H9 (cell line): Measurements from ENCODE around the gene EDIL3. TPM values are rescaled to one million over a fixed set of nuclear protein-coding genes. Genes with fewer than 3 reads are reported as not detected.

Experiments
- DNase-seq: peaks from one replicate; pipeline ENCODE4 v3.0.0-alpha.2; 2017
- H2AFZ ChIP-seq: one replicate; pipeline ENCODE4 v1.6.1; 2013; ENCODE audit warnings: mild to moderate bottlenecking, low read length, control low read depth, moderate library complexity
- H2AK5ac ChIP-seq: 2 replicates; pipeline ENCODE4 v1.6.1; 2013; ENCODE audit warnings: low read length, control low read depth, mixed read lengths; ENCODE audit not compliant: insufficient read length
- H2BK120ac ChIP-seq: one replicate; pipeline ENCODE4 v1.6.1; 2013; ENCODE audit warnings: low read depth, mild to moderate bottlenecking, low read length, control low read depth, inconsistent platforms; ENCODE audit not compliant: poor library complexity, severe bottlenecking
- H2BK12ac ChIP-seq: 2 replicates; pipeline ENCODE4 v1.6.1; 2013; ENCODE audit warnings: low read length, control low read depth, mixed read lengths, low read depth; ENCODE audit not compliant: insufficient read length
- H2BK15ac ChIP-seq: 2 replicates; pipeline ENCODE4 v1.6.1; 2013; ENCODE audit warnings: low read depth, low read length, control low read depth
- H2BK20ac ChIP-seq: one replicate; pipeline ENCODE4 v1.6.1; 2013; ENCODE audit warnings: low read depth, mild to moderate bottlenecking, low read length, control low read depth, inconsistent platforms; ENCODE audit not compliant: poor library complexity, severe bottlenecking
- H2BK5ac ChIP-seq: 2 replicates; pipeline ENCODE4 v1.6.1; 2013; ENCODE audit warnings: low read length, control low read depth, mixed read lengths; ENCODE audit not compliant: insufficient read length
- H3K14ac ChIP-seq: 2 replicates; pipeline ENCODE4 v1.6.1; 2013; ENCODE audit warnings: low read length, control low read depth; ENCODE audit not compliant: insufficient read depth
- H3K18ac ChIP-seq: 2 replicates; pipeline ENCODE4 v1.6.1; 2013; ENCODE audit warnings: low read depth, mild to moderate bottlenecking, mixed read lengths, low read length, control low read depth; ENCODE audit not compliant: insufficient read length
- H3K23ac ChIP-seq: 2 replicates; pipeline ENCODE4 v1.6.1; 2013; ENCODE audit warnings: low read length, control low read depth, mixed read lengths, low read depth; ENCODE audit not compliant: insufficient read length
- H3K23me2 ChIP-seq: 2 replicates; pipeline ENCODE4 v1.6.1; 2013; ENCODE audit warnings: low read depth, mild to moderate bottlenecking, mixed read lengths, low read length, control low read depth; ENCODE audit not compliant: insufficient read length, poor library complexity, severe bottlenecking
- H3K27ac ChIP-seq: 2 replicates; pipeline ENCODE4 v1.5.1; 2013; ENCODE audit warnings: low read length, control low read depth, mixed read lengths, low read depth; ENCODE audit not compliant: insufficient read length
- H3K27me3 ChIP-seq: 2 replicates; pipeline ENCODE4 v1.6.1; 2013; ENCODE audit warnings: low read length, control low read depth, inconsistent platforms; ENCODE audit not compliant: insufficient read depth
- H3K4ac ChIP-seq: 2 replicates; pipeline ENCODE4 v1.6.1; 2013; ENCODE audit warnings: low read depth, mild to moderate bottlenecking, control low read depth, inconsistent platforms, low read length, moderate library complexity
- H3K4me1 ChIP-seq: 2 replicates; pipeline ENCODE4 v1.6.1; 2013; ENCODE audit warnings: low read length, control low read depth, inconsistent platforms; ENCODE audit not compliant: insufficient read depth
- H3K4me2 ChIP-seq: 2 replicates; pipeline ENCODE4 v1.6.1; 2013; ENCODE audit warnings: low read length, control low read depth, mixed read lengths; ENCODE audit not compliant: insufficient read length, insufficient read depth
- H3K56ac ChIP-seq: 2 replicates; pipeline ENCODE4 v1.6.1; 2013; ENCODE audit warnings: low read depth, mild to moderate bottlenecking, mixed read lengths, low read length, control low read depth; ENCODE audit not compliant: insufficient read length
- H3K79me1 ChIP-seq: 2 replicates; pipeline ENCODE4 v1.6.1; 2013; ENCODE audit warnings: low read depth, mild to moderate bottlenecking, moderate library complexity, low read length, control low read depth, inconsistent platforms; ENCODE audit not compliant: insufficient read depth, poor library complexity, severe bottlenecking
- H3K79me2 ChIP-seq: 2 replicates; pipeline ENCODE4 v1.6.1; 2013; ENCODE audit warnings: low read length, control low read depth, inconsistent platforms; ENCODE audit not compliant: insufficient read depth
- H3K9ac ChIP-seq: 2 replicates; pipeline ENCODE4 v1.6.1; 2013; ENCODE audit warnings: low read length, control low read depth, mixed read lengths; ENCODE audit not compliant: insufficient read length; ENCODE audit errors: extremely low read depth
- H3K9me3 ChIP-seq: one replicate; pipeline ENCODE4 v1.6.1; 2013; ENCODE audit warnings: low read depth, low read length, inconsistent platforms; ENCODE audit not compliant: control insufficient read depth
- H3T11ph ChIP-seq: one replicate; pipeline ENCODE4 v1.6.1; 2013; ENCODE audit warnings: mild to moderate bottlenecking, low read length, control low read depth, inconsistent platforms
- H4K20me1 ChIP-seq: one replicate; pipeline ENCODE4 v1.6.1; 2013; ENCODE audit not compliant: control insufficient read depth, insufficient read length, insufficient read depth
- H4K5ac ChIP-seq: 2 replicates; pipeline ENCODE4 v1.6.1; 2013; ENCODE audit warnings: low read depth, mild to moderate bottlenecking, mixed read lengths, low read length, control low read depth; ENCODE audit not compliant: insufficient read length
- H4K8ac ChIP-seq: replicated peaks from 2 replicates; pipeline ENCODE4 v1.6.1; 2013; ENCODE audit warnings: low read length, control low read depth, mixed read lengths, low read depth; ENCODE audit not compliant: insufficient read length
- H4K91ac ChIP-seq: 2 replicates; pipeline ENCODE4 v1.6.1; 2013; ENCODE audit warnings: low read depth, mild to moderate bottlenecking, moderate library complexity, mixed read lengths, low read length, control low read depth; ENCODE audit not compliant: insufficient read length
- H3K27ac Mint-ChIP-seq, 3 experiments: 2 replicates in 2 of 3; 3 replicates in 1 of 3; pipeline ENCODE4 v1.8.0; 2020 to 2021; ENCODE audit warnings: mixed read lengths in 3 of 3, mild to moderate bottlenecking in 1 of 3, moderate library complexity in 1 of 3
- H3K27me3 Mint-ChIP-seq: 2 replicates; pipeline ENCODE4 v1.8.0; 2021; ENCODE audit warnings: low read depth, mild to moderate bottlenecking, moderate library complexity, mixed read lengths
- H3K36me3 Mint-ChIP-seq, 3 experiments: 2 replicates in 2 of 3; 3 replicates in 1 of 3; pipeline ENCODE4 v1.8.0; 2020 to 2021; ENCODE audit warnings: low read depth in 3 of 3, mixed read lengths in 3 of 3; ENCODE audit not compliant: insufficient read depth in 1 of 3
- H3K4me1 Mint-ChIP-seq, 2 experiments: 2 replicates each; pipeline ENCODE4 v1.8.0; 2020; ENCODE audit warnings: mixed read lengths in 2 of 2
- H3K4me3 Mint-ChIP-seq, 2 experiments: 2 replicates in 1 of 2; 3 replicates in 1 of 2; pipeline ENCODE4 v1.8.0; 2020 to 2021; ENCODE audit warnings: mild to moderate bottlenecking in 2 of 2, mixed read lengths in 2 of 2, moderate library complexity in 1 of 2
- H3K9me3 Mint-ChIP-seq, 2 experiments: 2 replicates in 1 of 2; 3 replicates in 1 of 2; pipeline ENCODE4 v1.8.0; 2020; ENCODE audit warnings: mild to moderate bottlenecking in 2 of 2, mixed read lengths in 2 of 2, moderate library complexity in 1 of 2
- CTCF ChIP-seq: fragments of 200-600 bp; sonication (generic); conservative IDR thresholded peaks from 3 replicates; pipeline ENCODE4 v1.8.0; 2021; ENCODE audit warnings: antibody characterized with exemption, mild to moderate bottlenecking
- WGBS: extraction: QIAGEN DNeasy Blood & Tissue Kit; methylation state at CpG from one replicate; pipeline ENCODE4 v1.1.7; 2013; ENCODE audit warnings: missing lambda C conversion rate, low lambda C conversion rate, mixed read lengths; ENCODE audit not compliant: insufficient read length; ENCODE audit errors: extremely low coverage; 5-methylcytosine and 5-hydroxymethylcytosine counted together
- total RNA-seq: library from RNA; stranded (reverse); gene quantifications from 2 replicates; pipeline ENCODE4 v1.2.1, GENCODE V29; 2021

The EDIL3 gene
- total RNA-seq, 1 experiment from 2014 or later: 61.9 TPM

- Histone ChIP-seq H3K18ac (no peak overlapping the region), H3K23ac (no peak overlapping the region), H4K91ac (no peak overlapping the region), H3K4me2 (no peak overlapping the region), H4K5ac (no peak overlapping the region), H3T11ph (no peak overlapping the region), H2AK5ac (no peak overlapping the region), H3K9me3 (no peaks in the 10 kb centered on the region), H2BK15ac (no peak overlapping the region), H4K20me1 (no peaks in the 10 kb centered on the region), H4K8ac (no peak overlapping the region), H3K27ac (no peak overlapping the region), H3K79me2 (no peaks in the 10 kb centered on the region), H3K27me3 (no peaks in the 10 kb centered on the region), H2BK20ac (no peak overlapping the region), H3K9ac (no peak overlapping the region), H3K14ac (no peak overlapping the region), H2BK12ac (no peak overlapping the region), H3K79me1 (no peaks in the 10 kb centered on the region), H3K4me1 (no peaks in the 10 kb centered on the region), H3K56ac (no peak overlapping the region), H2BK120ac (no peak overlapping the region), H2AFZ (no peak overlapping the region), H2BK5ac (no peak overlapping the region), H3K4ac (no peak overlapping the region), H3K23me2 (no peaks in the 10 kb centered on the region)
- no CpG with 5 or more reads among the region's 3 CpGs for WGBS
- DNase-seq: no peak
- TF ChIP-seq CTCF: peak; percentile 20; the same call in 1 of the 3 replicates
- Mint-ChIP-seq H3K4me3 (no peak overlapping the region), H3K4me1 (peaks cover 4% of the 10 kb centered on the region in 2 experiments), H3K9me3 (no peaks in the 10 kb centered on the region), H3K36me3 (no peaks in the 10 kb centered on the region), H3K27me3 (no peaks in the 10 kb centered on the region), H3K27ac (peak overlapping the region; percentile 2 to 87 (median 82); a peak in 6 of 7 replicates)
These were observed 235.6 kb downstream of the EDIL3 start for GRCh38 chr5:84149094-84149493.
